PC-9 (cell line): ENCODE data around the gene STX8. TPM values are rescaled to one million over a fixed set of nuclear protein-coding genes. Genes with fewer than 3 reads are reported as not detected.

Experiments
- BruUV-seq: library from RNA; stranded (reverse); fragments of 400-500 nt; replicated peaks from 2 replicates; lab custom pipeline; 2021; lab: Mats Ljungman, UMichigan
- CTCF ChIA-PET: fragments of 300-600 bp; sonication (Branson Sonifier 250); formaldehyde crosslinking; loops from one replicate; lab custom pipeline; 2022; ENCODE audit warnings: antibody characterized with exemption; lab: Charles Lee
- POLR2A ChIA-PET: fragments of 300-600 bp; sonication (Branson Sonifier 250); formaldehyde crosslinking; loops from one replicate; lab custom pipeline; 2022; ENCODE audit warnings: antibody characterized with exemption; ENCODE audit not compliant: unreplicated experiment; lab: Charles Lee
- DNase-seq, 2 experiments: peaks; one replicate each; pipeline versions ENCODE4 v3.0.0 to v3.0.0-alpha.2; 2015 to 2022; ENCODE audit warnings: mixed read lengths in 1 of 2
- H2AFZ ChIP-seq: fragments of 200-600 bp; sonication (generic); 2 replicates; pipeline ENCODE4 v1.8.1; 2017; ENCODE audit warnings: antibody characterized with exemption
- H3F3A ChIP-seq: fragments of 200-600 bp; sonication (generic); 2 replicates; pipeline ENCODE4 v1.8.1; 2017; ENCODE audit warnings: antibody characterized with exemption, mild to moderate bottlenecking, low read depth; ENCODE audit not compliant: insufficient read depth
- H3K27ac ChIP-seq: fragments of 200-600 bp; sonication (generic); 2 replicates; pipeline ENCODE4 v1.6.1; 2016; ENCODE audit warnings: mixed run types
- H3K27me3 ChIP-seq: fragments of 200-600 bp; sonication (generic); 2 replicates; pipeline ENCODE4 v1.6.1; 2016; ENCODE audit warnings: low read depth, mixed run types; ENCODE audit not compliant: insufficient read depth
- H3K36me3 ChIP-seq: fragments of 200-600 bp; sonication (generic); 2 replicates; pipeline ENCODE4 v1.6.1; 2016; ENCODE audit warnings: low read depth, mixed run types
- H3K4me1 ChIP-seq: fragments of 200-600 bp; sonication (generic); replicated peaks from 2 replicates; pipeline ENCODE4 v1.6.1; 2016; ENCODE audit warnings: mixed run types; ENCODE audit not compliant: insufficient read depth
- H3K4me2 ChIP-seq: fragments of 200-600 bp; sonication (generic); 2 replicates; pipeline ENCODE4 v1.6.1; 2017; ENCODE audit warnings: mixed run types
- H3K4me3 ChIP-seq: fragments of 200-600 bp; sonication (generic); 2 replicates; pipeline ENCODE4 v1.6.1; 2016; ENCODE audit warnings: mixed run types
- H3K79me2 ChIP-seq: fragments of 200-600 bp; sonication (generic); 2 replicates; pipeline ENCODE4 v1.6.1; 2017; ENCODE audit warnings: low read depth, mixed run types
- H3K9me2 ChIP-seq: fragments of 200-600 bp; sonication (generic); 2 replicates; pipeline ENCODE4 v1.8.1; 2017; ENCODE audit warnings: mild to moderate bottlenecking; ENCODE audit not compliant: insufficient read depth
- H3K9me3 ChIP-seq: fragments of 200-600 bp; sonication (generic); 2 replicates; pipeline ENCODE4 v1.8.1; 2016; ENCODE audit warnings: low read depth; ENCODE audit not compliant: insufficient read depth
- H4K20me1 ChIP-seq: fragments of 200-600 bp; sonication (generic); 2 replicates; pipeline ENCODE4 v1.8.1; 2017; ENCODE audit not compliant: insufficient read depth
- CTCF ChIP-seq: fragments of 200-600 bp; sonication (generic); conservative IDR thresholded peaks from 2 replicates; pipeline ENCODE4 v1.6.1; 2017; ENCODE audit warnings: mixed run types, antibody characterized with exemption, mild to moderate bottlenecking, moderate library complexity
- EZH2 ChIP-seq: fragments of 200-600 bp; sonication (generic); IDR thresholded peaks from 2 replicates; pipeline ENCODE4 v1.8.0; 2017; ENCODE audit warnings: antibody characterized with exemption, low read depth
- intact Hi-C: fragments of 100-400 bp; cut with micrococcal nuclease; formaldehyde crosslinking; loops from one replicate; pipeline ENCODE4 v1.10.0; 2022; ENCODE audit not compliant: unreplicated experiment
- total RNA-seq: library from RNA; stranded (reverse); gene quantifications from 2 replicates; pipeline ENCODE4 v1.2.3, GENCODE V29; 2021

Gene STX8
- total RNA-seq, 1 experiment from 2014 or later = 60.6 TPM

- BruUV-seq = no TSS peak
- H3K4me2 ChIP-seq = no peak overlapping the region
- no peaks in the 10 kb centered on the region for H3K27me3 ChIP-seq
- ChIA-PET CTCF (no interaction called here), POLR2A (interaction anchor here (0.7 kb wide), 1 partner anchor 496 kb away, joined by 8 read pairs; no protein-coding TSS in a partner anchor)
- no peaks in the 10 kb centered on the region for H3K9me2 ChIP-seq
- intact Hi-C loops = no loop called here
- no peaks in the 10 kb centered on the region for H3K79me2 ChIP-seq
- no peak overlapping the region for H3K27ac ChIP-seq
- H3K4me1 ChIP-seq = no peaks in the 10 kb centered on the region
- H3F3A ChIP-seq = no peaks in the 10 kb centered on the region
- H3K36me3 ChIP-seq = no peaks in the 10 kb centered on the region
- no peak for TF ChIP-seq CTCF
- TF ChIP-seq EZH2 = no peak
- H4K20me1 ChIP-seq = no peaks in the 10 kb centered on the region
- H3K4me3 ChIP-seq = no peak overlapping the region
- no peak for DNase-seq
- no peaks in the 10 kb centered on the region for H3K9me3 ChIP-seq
- H2AFZ ChIP-seq = no peak overlapping the region
Measured at GRCh38 chr17:9541718-9542117, 33.9 kb downstream of the STX8 start.

- H3K4me1 ChIP-seq = no peaks in the 10 kb centered on the region
- no peak for TF ChIP-seq EZH2
- no peak for TF ChIP-seq CTCF
- no peaks in the 10 kb centered on the region for H4K20me1 ChIP-seq
- no peak overlapping the region for H3K4me2 ChIP-seq
- no peak overlapping the region for H2AFZ ChIP-seq
- DNase-seq = no peak
- no peaks in the 10 kb centered on the region for H3K36me3 ChIP-seq
- CTCF ChIA-PET = interaction anchor here (0.7 kb wide), 1 partner anchor 301 kb away, joined by 4 read pairs; no protein-coding TSS in a partner anchor
- no peak overlapping the region for H3K4me3 ChIP-seq
- no TSS peak for BruUV-seq
- no peaks in the 10 kb centered on the region for H3F3A ChIP-seq
- no peaks in the 10 kb centered on the region for H3K9me2 ChIP-seq
- no peak overlapping the region for H3K27ac ChIP-seq
- no peaks in the 10 kb centered on the region for H3K79me2 ChIP-seq
- H3K9me3 ChIP-seq = no peaks in the 10 kb centered on the region
- POLR2A ChIA-PET = no interaction called here
- no peaks in the 10 kb centered on the region for H3K27me3 ChIP-seq
- intact Hi-C loops = no loop called here
Measured at GRCh38 chr17:9538626-9539025, 37.0 kb downstream of the STX8 start.

DNA sequence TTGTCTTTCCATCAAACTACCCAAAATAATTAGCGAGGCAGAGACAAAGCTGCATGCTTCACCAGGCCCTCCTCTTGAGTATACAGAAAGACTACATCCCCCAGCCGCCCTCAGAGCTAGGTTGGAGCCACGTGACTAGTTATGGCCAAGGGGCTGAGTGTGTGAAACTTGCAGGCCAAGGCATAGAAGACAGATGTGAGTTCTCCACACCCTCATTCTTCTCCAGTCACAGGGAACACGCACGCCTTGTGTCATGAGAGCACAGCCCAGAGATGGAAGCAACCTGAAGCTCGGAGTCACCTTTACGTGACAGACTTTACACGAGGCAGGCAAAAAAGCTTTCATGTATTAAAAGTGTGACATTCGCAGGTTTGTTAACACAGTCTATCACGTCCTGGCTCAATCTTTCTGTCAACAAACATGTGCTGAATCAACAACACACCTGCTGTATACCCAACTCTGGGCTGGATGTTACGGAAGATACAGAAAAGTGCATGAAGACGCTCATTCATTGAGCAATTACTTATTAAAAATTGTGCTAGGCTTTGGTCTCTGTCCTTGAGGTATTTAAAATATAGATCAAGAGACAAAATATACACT, 38.3 kb downstream of the STX8 start:
- H3K4me2 ChIP-seq = no peak overlapping the region
- no TSS peak for BruUV-seq
- H3K9me3 ChIP-seq = no peaks in the 10 kb centered on the region
- TF ChIP-seq EZH2 (no peak), CTCF (no peak)
- no peaks in the 10 kb centered on the region for H4K20me1 ChIP-seq
- no peaks in the 10 kb centered on the region for H3K36me3 ChIP-seq
- ChIA-PET POLR2A (interaction anchor here (0.7 kb wide), 1 partner anchor 266 kb away, joined by 7 read pairs; no protein-coding TSS in a partner anchor), CTCF (no interaction called here)
- no peak for DNase-seq
- no peak overlapping the region for H2AFZ ChIP-seq
- H3F3A ChIP-seq = no peaks in the 10 kb centered on the region
- no peaks in the 10 kb centered on the region for H3K79me2 ChIP-seq
- H3K27ac ChIP-seq = no peak overlapping the region
- no peaks in the 10 kb centered on the region for H3K27me3 ChIP-seq
- no peaks in the 10 kb centered on the region for H3K9me2 ChIP-seq
- intact Hi-C loops = no loop called here
- no peaks in the 10 kb centered on the region for H3K4me1 ChIP-seq
- no peak overlapping the region for H3K4me3 ChIP-seq
